A204.1 (cell line): ENCODE data around the gene NBEA.
"Not testable (repeated sequence)": the region's sequence is repeated elsewhere in the genome, so short reads cannot be mapped to it uniquely, and the experiment has no call there.

Source experiments
- FAIRE-seq: peaks from 2 replicates; lab custom pipeline; 2012; peaks lifted over from hg19 to GRCh38; lab: Jason Lieb, UNC

Gene NBEA

GRCh38 chr13:34941835-34942731 lies at the start of gene NBEA:
TSS of gene NBEA (plus strand) at chr13:34942270. CDS start at chr13:34942821, 551 bp downstream.
- no peak for FAIRE-seq

GRCh38 chr13:34894756-34895155 lies 47.3 kb upstream of the NBEA start:
- FAIRE-seq: no peak

GRCh38 chr13:34897220-34897619 lies 44.9 kb upstream of the NBEA start:
- FAIRE-seq: no peak

- no peak for FAIRE-seq
These were observed 42.2 kb upstream of the NBEA start for GRCh38 chr13:34899888-34900287.

- FAIRE-seq: no peak
These were observed 41.8 kb upstream of the NBEA start for GRCh38 chr13:34900288-34900739.

GRCh38 chr13:34901572-34901971 lies 40.5 kb upstream of the NBEA start:
- no peak for FAIRE-seq

- no peak for FAIRE-seq
These were observed 30.9 kb upstream of the NBEA start for GRCh38 chr13:34911159-34911558.

- no peak for FAIRE-seq
These were observed 29.0 kb upstream of the NBEA start for GRCh38 chr13:34913040-34913439.

GRCh38 chr13:34914416-34914815 lies 27.7 kb upstream of the NBEA start:
- FAIRE-seq: no peak

GRCh38 chr13:34926508-34926907 lies 15.6 kb upstream of the NBEA start:
- peak; percentile 95 for FAIRE-seq

- FAIRE-seq: not testable (repeated sequence)
These were observed 13.4 kb upstream of the NBEA start for GRCh38 chr13:34928676-34929075.

GRCh38 chr13:34931572-34931971 lies 10.5 kb upstream of the NBEA start:
- no peak for FAIRE-seq

- no peak for FAIRE-seq
These were observed 8.7 kb upstream of the NBEA start for GRCh38 chr13:34933349-34933748.

- FAIRE-seq: no peak
These were observed 8.3 kb upstream of the NBEA start for GRCh38 chr13:34933786-34934185.

GRCh38 chr13:34935841-34936240 lies 6.2 kb upstream of the NBEA start:
- no peak for FAIRE-seq

GRCh38 chr13:34939771-34940170 lies 2.3 kb upstream of the NBEA start:
- FAIRE-seq: no peak

- FAIRE-seq: no peak
These were observed 635 bp upstream of the NBEA start for GRCh38 chr13:34941436-34941834.

GRCh38 chr13:34942732-34943435 lies 814 bp downstream of the NBEA start:
- no peak for FAIRE-seq

- no peak for FAIRE-seq
These were observed 1.6 kb downstream of the NBEA start for GRCh38 chr13:34943436-34944273.

- FAIRE-seq: no peak
These were observed 2.2 kb downstream of the NBEA start for GRCh38 chr13:34944274-34944634.

GRCh38 chr13:34944751-34945150 lies 2.7 kb downstream of the NBEA start:
- FAIRE-seq: no peak

- FAIRE-seq: no peak
These were observed 9.5 kb downstream of the NBEA start for GRCh38 chr13:34951528-34951927.

- FAIRE-seq: no peak
These were observed 17.4 kb downstream of the NBEA start for GRCh38 chr13:34959489-34959888.
